Coronary artery (tissue), 2 donors: ENCODE data around the gene NPLOC4.
A peak's percentile ranks its signal among the peaks of the same experiment; 100 is the strongest.

Experiments used
- DNase-seq: peaks from one replicate; pipeline ENCODE4 v3.0.0-alpha.2; 2017; ENCODE audit warnings: low spot score
- H3K27ac ChIP-seq, 2 donors: fragments of 200-600 bp; sonication (generic); one replicate each; pipeline ENCODE4 v1.5.1; 2016 to 2019
- H3K4me3 ChIP-seq: fragments of 200-600 bp; sonication (generic); 2 replicates; pipeline ENCODE4 v1.5.1; 2016; ENCODE audit warnings: mild to moderate bottlenecking, moderate library complexity
- TF ChIP-seq, protein P1 (sequence below): fragments of 200-600 bp; sonication (generic); IDR thresholded peaks from one replicate; pipeline ENCODE4 v1.5.1; 2019; ENCODE audit warnings: antibody characterized with exemption

The NPLOC4 gene

DNA sequence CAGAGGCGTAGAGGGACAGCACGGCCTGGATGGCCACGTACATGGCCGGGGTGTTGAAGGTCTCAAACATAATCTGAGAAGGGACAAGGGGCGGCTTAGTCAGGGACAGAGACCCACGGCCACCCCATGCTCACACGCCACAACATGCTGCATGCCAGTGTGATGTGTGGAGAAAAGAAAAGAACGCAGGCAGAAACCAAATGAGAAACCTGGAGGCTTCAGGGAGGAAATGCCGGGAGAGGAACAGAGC, 125.4 kb downstream of the NPLOC4 start:
- peak overlapping the region; percentile 97 for H3K4me3 ChIP-seq
- DNase-seq = no peak
- H3K27ac ChIP-seq = peak overlapping the region; percentile 99
- TF ChIP-seq, protein P1, sequence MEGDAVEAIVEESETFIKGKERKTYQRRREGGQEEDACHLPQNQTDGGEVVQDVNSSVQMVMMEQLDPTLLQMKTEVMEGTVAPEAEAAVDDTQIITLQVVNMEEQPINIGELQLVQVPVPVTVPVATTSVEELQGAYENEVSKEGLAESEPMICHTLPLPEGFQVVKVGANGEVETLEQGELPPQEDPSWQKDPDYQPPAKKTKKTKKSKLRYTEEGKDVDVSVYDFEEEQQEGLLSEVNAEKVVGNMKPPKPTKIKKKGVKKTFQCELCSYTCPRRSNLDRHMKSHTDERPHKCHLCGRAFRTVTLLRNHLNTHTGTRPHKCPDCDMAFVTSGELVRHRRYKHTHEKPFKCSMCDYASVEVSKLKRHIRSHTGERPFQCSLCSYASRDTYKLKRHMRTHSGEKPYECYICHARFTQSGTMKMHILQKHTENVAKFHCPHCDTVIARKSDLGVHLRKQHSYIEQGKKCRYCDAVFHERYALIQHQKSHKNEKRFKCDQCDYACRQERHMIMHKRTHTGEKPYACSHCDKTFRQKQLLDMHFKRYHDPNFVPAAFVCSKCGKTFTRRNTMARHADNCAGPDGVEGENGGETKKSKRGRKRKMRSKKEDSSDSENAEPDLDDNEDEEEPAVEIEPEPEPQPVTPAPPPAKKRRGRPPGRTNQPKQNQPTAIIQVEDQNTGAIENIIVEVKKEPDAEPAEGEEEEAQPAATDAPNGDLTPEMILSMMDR = no peak

DNA sequence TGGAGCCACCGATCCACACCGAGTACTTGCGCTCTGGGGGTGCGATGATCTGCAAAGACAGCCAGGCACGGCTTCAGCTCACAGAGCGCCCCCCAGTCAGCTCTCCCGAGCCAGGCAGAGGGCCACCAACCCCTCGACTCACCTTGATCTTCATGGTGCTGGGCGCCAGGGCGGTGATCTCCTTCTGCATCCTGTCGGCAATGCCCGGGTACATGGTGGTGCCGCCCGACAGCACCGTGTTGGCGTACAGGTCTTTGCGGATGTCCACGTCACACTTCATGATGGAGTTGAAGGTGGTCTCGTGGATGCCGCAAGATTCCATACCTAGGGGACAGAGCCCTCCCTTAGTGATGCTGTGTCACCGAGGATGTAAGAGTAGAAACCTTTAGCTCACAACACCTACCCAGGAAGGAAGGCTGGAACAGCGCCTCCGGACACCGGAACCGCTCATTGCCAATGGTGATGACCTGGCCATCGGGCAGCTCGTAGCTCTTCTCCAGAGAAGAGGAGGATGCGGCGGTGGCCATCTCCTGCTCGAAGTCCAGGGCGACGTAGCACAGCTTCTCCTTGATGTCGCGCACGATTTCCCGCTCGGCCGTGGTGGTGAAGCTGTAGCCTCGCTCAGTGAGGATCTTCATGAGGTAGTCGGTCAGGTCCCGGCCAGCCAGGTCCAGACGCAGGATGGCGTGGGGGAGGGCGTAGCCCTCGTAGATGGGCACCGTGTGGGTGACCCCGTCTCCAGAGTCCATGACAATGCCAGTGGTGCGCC, 125.9 kb downstream of the NPLOC4 start:
- TF ChIP-seq, protein P1 = no peak
- peak overlapping the region; percentile 99 for H3K27ac ChIP-seq
- DNase-seq = peak; percentile 75
- H3K4me3 ChIP-seq = peak overlapping the region; percentile 97

DNA sequence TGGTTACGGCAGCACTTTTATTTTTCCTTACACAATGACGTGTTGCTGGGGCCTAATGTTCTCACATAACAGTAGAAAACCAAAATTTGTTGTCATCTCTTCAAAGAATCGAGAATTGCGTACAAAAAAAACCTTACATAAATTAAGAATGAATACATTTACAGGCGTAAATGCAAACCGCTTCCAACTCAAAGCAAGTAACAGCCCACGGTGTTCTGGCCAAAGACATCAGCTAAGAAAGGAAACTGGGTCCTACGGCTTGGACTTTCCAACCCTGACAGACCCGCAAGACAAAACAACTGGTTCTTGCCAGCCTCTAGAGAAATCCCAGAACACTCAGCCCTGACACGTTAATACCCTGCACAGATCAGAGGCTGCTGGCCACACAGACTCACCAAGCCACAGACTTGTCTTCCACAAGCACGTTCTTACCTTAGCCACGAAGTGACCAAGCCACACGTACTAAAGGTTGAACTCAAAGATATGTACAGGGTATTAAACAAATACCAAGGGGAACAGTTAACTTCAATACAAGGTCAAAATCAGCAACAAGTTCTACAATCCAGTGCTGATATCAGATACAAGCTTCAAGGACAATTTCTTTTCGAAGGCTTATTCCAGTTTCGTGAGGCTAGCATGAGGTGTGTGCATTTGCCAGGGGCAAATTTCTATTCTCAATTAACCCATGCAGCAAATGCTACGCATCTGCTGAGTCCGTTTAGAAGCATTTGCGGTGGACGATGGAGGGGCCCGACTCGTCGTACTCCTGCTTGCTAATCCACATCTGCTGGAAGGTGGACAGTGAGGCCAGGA, 126.7 kb downstream of the NPLOC4 start:
- TF ChIP-seq, protein P1 = no peak
- peak overlapping the region; percentile 97 for H3K4me3 ChIP-seq
- peak overlapping the region; percentile 99 for H3K27ac ChIP-seq
- peak; percentile 66 for DNase-seq

DNA sequence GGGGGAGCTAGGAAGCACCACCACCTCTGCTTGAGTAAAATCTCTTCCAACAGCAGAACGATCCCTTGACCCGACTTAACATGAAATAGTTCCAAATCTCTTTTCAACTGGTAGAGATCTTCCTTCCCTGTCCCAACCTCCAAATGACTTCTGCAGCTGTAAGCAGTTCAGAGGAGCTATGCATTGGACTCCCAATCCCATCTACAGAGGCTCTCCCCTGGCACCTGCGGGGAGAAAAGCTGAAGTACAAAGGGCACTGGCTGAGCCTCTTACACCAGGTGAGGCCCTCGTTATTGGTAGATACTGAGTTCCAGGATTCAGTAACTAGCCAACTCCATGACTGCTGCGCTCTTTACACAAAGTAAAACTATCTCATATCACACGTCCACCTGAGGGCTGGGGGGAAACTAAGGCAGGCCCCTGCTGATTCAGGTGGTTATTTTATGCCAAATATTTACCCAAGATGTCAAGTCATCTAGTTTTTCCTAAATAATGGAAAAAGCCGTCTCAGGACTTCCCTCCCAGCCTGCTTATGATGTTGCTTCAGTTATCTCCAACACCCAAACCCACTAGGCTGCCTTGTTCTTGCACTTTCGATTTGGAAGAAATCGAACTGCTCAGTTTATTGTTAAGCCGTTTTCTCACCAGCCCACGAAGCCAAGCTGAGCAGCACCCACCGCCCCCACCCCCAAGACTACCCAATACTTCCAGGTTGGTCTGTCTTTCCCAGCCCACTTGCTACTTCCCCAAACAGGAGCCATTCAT, 127.5 kb downstream of the NPLOC4 start:
- TF ChIP-seq, protein P1 = no peak
- H3K4me3 ChIP-seq = peak overlapping the region; percentile 97
- peak overlapping the region; percentile 52 to 72 for H3K27ac ChIP-seq
- peak; percentile 66 for DNase-seq

DNA sequence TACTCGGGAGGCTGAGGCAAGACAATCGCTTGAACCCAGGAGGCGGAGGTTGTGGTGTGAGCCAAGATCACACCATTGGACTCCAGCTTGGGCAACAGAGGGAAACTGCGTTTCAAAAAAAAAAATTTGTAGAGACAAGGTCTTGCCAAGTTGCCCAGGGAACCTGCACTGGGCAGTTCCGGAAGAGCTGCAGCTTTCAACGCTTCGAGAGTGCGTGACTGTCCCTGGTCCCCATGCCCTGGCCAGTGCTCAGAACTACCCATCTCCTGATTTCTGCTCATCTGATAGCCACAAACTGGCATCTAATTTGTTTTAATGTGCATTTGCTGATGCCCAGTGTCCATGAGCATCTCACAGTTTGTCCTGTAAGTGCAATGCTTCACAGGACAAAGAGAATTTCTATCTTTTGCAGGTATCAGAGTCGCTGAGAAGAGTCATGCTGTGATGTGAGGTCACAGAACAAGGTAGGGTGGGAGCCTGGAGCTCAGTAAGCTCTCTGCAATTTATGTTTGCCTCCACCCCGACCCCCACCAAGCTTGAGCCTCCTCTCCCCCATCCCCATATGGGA, 128.2 kb downstream of the NPLOC4 start:
- Histone ChIP-seq H3K27ac (peak overlapping the region in 1 of 2 donors; percentile 72), H3K4me3 (peak overlapping the region; percentile 97)
- TF ChIP-seq, protein P1 = no peak
- DNase-seq = peak; percentile 68
